Gastrocnemius medialis (tissue), 4 donors: Measurements from ENCODE around the gene DNAJC21. TPM values are rescaled to one million over a fixed set of nuclear protein-coding genes. Genes with fewer than 3 reads are reported as not detected.

Experiments used
- ATAC-seq, 2 donors: fragments of 150-250 bp; one replicate each; pipeline ENCODE4 v1.9.1; 2016
- DNase-seq, 2 donors: peaks; one replicate each; pipeline ENCODE4 v3.0.0-alpha.2; 2019
- H3K27ac ChIP-seq, 4 donors: fragments of 200-600 bp; sonication (generic); 1 replicate in 1 of 4; 2 replicates in 3 of 4; pipeline ENCODE4 v1.5.1; 2016 to 2018; ENCODE audit warnings: mild to moderate bottlenecking in 2 of 4, moderate library complexity in 1 of 4
- H3K27me3 ChIP-seq, 3 donors: fragments of 200-600 bp; sonication (generic) in 2 of 3; 1 replicate in 1 of 3; 2 replicates in 2 of 3; pipeline versions ENCODE4 v1.5.1 to v1.6.0; 2016 to 2019; ENCODE audit warnings: mild to moderate bottlenecking in 1 of 3, moderate library complexity in 1 of 3
- H3K36me3 ChIP-seq, 2 donors: fragments of 200-600 bp; sonication (generic) in 1 of 2; one replicate each; pipeline ENCODE4 v1.5.1; 2017 to 2018
- H3K4me1 ChIP-seq, 2 donors: fragments of 200-600 bp; sonication (generic) in 1 of 2; one replicate each; pipeline ENCODE4 v1.5.1; 2016 to 2017; ENCODE audit warnings: mild to moderate bottlenecking in 2 of 2
- H3K4me3 ChIP-seq, 4 donors: fragments of 200-600 bp; sonication (generic) in 3 of 4; 1 replicate in 1 of 4; 2 replicates in 3 of 4; pipeline ENCODE4 v1.5.1; 2016 to 2019; ENCODE audit warnings: mild to moderate bottlenecking in 2 of 4
- H3K9me3 ChIP-seq, 3 donors: fragments of 200-600 bp; sonication (generic) in 2 of 3; 1 replicate in 1 of 3; 2 replicates in 2 of 3; pipeline ENCODE4 v1.5.1; 2016 to 2019
- POLR2A ChIP-seq, 2 donors: fragments of 450-650 bp; IDR thresholded peaks; one replicate each; pipeline ENCODE4 v1.6.1; 2017; ENCODE audit warnings: antibody characterized with exemption in 2 of 2, mild to moderate bottlenecking in 2 of 2, moderate library complexity in 2 of 2
- in situ Hi-C, 4 donors: fragments of 200-750 bp; cut with MboI; loops; one replicate each; pipeline versions ENCODE4 v1.15.0 to v1.8.0; 2017; ENCODE audit warnings: low sequenced_read_pairs in 4 of 4
- intact Hi-C: fragments of 100-400 bp; cut with DNase I; formaldehyde crosslinking; loops from one replicate; pipeline ENCODE4 v1.15.1; 2023; ENCODE audit warnings: low total_unique reads
- total RNA-seq, 4 donors: library from RNA; depleted of rRNA; stranded (reverse); fragments of >200 nt; gene quantifications; one replicate each; pipeline versions ENCODE4 v1.1.0 to v1.2.3, GENCODE V29; 2016
- TF ChIP-seq, protein P1 (sequence below), 5 experiments: fragments of 450-650 bp in 3 of 5; fragments of 200-600 bp in 2 of 5; sonication (generic) in 2 of 5; IDR thresholded peaks in 4 of 5; conservative IDR thresholded peaks in 1 of 5; 1 replicate in 4 of 5; 2 replicates in 1 of 5; pipeline ENCODE4 v1.5.1; 2016 to 2019; ENCODE audit warnings: antibody characterized with exemption in 5 of 5, mild to moderate bottlenecking in 3 of 5, moderate library complexity in 3 of 5

DNAJC21 gene
- total RNA-seq, 4 donors from 2014 or later, result 40.9 to 81.7 (median 74.7) TPM

DNA sequence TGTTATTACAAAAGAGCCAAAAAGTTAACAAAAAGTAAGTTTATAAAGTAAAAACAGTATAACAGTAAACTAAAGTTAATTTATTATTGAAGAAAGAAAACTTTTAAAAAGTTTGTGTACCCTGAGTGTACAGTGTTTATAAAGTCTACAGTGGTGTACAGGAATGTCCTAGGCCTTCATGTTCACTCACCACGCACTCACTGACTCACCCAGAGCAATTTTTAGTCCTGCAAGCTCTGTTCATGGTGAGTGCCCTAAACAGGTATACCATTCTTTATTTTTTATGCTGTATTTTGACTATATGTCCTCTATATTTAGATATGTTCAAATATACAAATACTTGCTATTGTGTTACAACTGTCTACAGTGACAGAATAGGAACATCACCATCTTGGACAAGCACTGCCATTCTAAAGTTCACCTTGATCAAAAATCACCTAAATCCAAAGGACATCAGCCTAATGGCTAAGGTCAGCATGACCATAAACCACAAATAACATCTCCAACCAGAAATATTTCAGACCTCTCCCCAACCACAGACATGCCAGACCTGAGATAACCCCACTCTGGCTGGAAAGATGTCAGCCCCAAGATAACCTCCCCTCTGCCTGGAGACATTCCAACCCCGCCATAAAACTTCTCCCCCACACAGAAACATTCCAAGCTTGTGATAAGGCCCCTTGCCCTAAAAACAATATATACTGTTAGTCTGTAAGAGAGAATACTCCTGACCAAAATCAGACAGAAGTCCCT lies 62.3 kb downstream of the DNAJC21 start:
- no peak overlapping the region for H3K27ac ChIP-seq
- DNase-seq, result no peak
- TF ChIP-seq POLR2A (IDR thresholded peaks at IDR 0.05), result no peak
- TF ChIP-seq, protein P1, sequence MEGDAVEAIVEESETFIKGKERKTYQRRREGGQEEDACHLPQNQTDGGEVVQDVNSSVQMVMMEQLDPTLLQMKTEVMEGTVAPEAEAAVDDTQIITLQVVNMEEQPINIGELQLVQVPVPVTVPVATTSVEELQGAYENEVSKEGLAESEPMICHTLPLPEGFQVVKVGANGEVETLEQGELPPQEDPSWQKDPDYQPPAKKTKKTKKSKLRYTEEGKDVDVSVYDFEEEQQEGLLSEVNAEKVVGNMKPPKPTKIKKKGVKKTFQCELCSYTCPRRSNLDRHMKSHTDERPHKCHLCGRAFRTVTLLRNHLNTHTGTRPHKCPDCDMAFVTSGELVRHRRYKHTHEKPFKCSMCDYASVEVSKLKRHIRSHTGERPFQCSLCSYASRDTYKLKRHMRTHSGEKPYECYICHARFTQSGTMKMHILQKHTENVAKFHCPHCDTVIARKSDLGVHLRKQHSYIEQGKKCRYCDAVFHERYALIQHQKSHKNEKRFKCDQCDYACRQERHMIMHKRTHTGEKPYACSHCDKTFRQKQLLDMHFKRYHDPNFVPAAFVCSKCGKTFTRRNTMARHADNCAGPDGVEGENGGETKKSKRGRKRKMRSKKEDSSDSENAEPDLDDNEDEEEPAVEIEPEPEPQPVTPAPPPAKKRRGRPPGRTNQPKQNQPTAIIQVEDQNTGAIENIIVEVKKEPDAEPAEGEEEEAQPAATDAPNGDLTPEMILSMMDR (IDR thresholded peaks at IDR 0.05 in 4 of 5, conservative IDR thresholded peaks at IDR 0.05 in 1 of 5), result no peak
- intact Hi-C loops (no loop called here), in situ Hi-C loops (no loop called here)
- no peaks in the 10 kb centered on the region for H3K27me3 ChIP-seq
- H3K4me3 ChIP-seq, result no peak overlapping the region
- H3K36me3 ChIP-seq, result no peaks in the 10 kb centered on the region
- ATAC-seq, result no peak
- H3K9me3 ChIP-seq, result no peaks in the 10 kb centered on the region
- H3K4me1 ChIP-seq, result no peaks in the 10 kb centered on the region

DNA sequence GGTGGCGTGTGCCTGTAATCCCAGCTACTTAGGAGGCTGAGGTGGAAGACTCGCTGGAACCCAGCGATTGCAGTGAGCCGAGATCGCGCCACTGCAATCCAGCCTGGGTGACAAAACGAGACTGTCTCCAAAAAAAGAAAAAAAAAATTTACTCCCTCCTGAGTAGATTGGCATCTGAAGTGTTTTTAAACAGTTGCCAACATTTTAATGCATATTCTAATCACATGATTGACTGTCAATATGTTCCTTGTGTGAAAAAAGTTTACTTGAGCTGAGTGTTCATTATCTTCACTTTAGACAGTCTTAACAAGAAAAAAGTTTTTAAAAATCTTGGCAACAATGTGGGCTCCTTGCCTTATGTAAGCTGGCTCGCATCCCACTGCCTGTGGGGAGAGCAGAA lies 64.6 kb downstream of the DNAJC21 start:
- intact Hi-C loops, result no loop called here
- in situ Hi-C loops, result no loop called here
- Histone ChIP-seq H3K9me3 (no peaks in the 10 kb centered on the region), H3K4me1 (no peaks in the 10 kb centered on the region), H3K27ac (no peak overlapping the region), H3K27me3 (no peaks in the 10 kb centered on the region), H3K4me3 (no peak overlapping the region), H3K36me3 (no peaks in the 10 kb centered on the region)
- ATAC-seq (no peak), DNase-seq (no peak)
- TF ChIP-seq, protein P1 (IDR thresholded peaks at IDR 0.05 in 4 of 5, conservative IDR thresholded peaks at IDR 0.05 in 1 of 5), result no peak
- TF ChIP-seq POLR2A (IDR thresholded peaks at IDR 0.05), result no peak

GRCh38 chr5:34996261-34996660 lies 66.9 kb downstream of the DNAJC21 start:
- DNase-seq, result no peak
- Histone ChIP-seq H3K4me1 (no peaks in the 10 kb centered on the region), H3K27me3 (no peaks in the 10 kb centered on the region), H3K4me3 (no peak overlapping the region), H3K27ac (no peak overlapping the region), H3K36me3 (no peaks in the 10 kb centered on the region), H3K9me3 (no peaks in the 10 kb centered on the region)
- intact Hi-C loops (no loop called here), in situ Hi-C loops (no loop called here)
- no peak for ATAC-seq
- no peak for TF ChIP-seq POLR2A (IDR thresholded peaks at IDR 0.05)
- TF ChIP-seq, protein P1 (IDR thresholded peaks at IDR 0.05 in 4 of 5, conservative IDR thresholded peaks at IDR 0.05 in 1 of 5), result no peak

- H3K9me3 ChIP-seq, result no peaks in the 10 kb centered on the region
- H3K36me3 ChIP-seq, result no peaks in the 10 kb centered on the region
- no peaks in the 10 kb centered on the region for H3K4me1 ChIP-seq
- intact Hi-C loops, result no loop called here
- in situ Hi-C loops, result no loop called here
- no peaks in the 10 kb centered on the region for H3K27me3 ChIP-seq
- no peak overlapping the region for H3K27ac ChIP-seq
- no peak for TF ChIP-seq POLR2A (IDR thresholded peaks at IDR 0.05)
- TF ChIP-seq, protein P1 (IDR thresholded peaks at IDR 0.05 in 4 of 5, conservative IDR thresholded peaks at IDR 0.05 in 1 of 5), result no peak
- no peak for ATAC-seq
- no peak for DNase-seq
- H3K4me3 ChIP-seq, result no peak overlapping the region
Observed at GRCh38 chr5:34998058-34998789, 68.9 kb downstream of the DNAJC21 start.
